ENCODE data around the gene C1orf167.

DNA sequence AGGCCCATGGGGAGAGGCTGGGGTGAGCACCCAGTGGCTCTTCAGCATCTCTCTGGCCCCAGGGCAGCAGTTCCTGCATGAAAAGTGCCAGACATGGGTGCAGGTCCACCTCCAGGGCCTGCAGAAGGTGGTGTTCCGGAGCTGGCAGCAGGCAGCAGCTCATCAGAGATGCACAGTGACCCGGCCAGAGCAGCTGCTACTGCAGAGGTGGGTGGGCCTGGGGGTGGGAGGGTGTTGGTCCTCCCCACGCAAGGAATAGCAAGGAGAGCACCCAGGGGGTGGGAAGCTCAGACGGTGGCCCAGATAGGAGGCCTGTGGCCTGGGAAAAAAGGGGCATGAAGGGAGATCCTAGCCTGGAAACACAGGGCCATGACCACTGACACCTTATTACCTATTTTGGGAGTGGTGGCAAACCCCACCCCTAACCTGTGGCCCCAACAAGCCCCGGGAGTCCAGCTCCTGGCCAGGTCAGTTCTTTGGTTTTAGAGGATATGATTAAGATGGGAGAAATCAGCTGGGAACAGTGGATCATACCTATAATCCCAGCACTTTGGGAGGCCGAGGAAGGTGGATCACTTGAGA is 20.2 kb downstream of the C1orf167 start:
- TF ChIP-seq, protein P1, sequence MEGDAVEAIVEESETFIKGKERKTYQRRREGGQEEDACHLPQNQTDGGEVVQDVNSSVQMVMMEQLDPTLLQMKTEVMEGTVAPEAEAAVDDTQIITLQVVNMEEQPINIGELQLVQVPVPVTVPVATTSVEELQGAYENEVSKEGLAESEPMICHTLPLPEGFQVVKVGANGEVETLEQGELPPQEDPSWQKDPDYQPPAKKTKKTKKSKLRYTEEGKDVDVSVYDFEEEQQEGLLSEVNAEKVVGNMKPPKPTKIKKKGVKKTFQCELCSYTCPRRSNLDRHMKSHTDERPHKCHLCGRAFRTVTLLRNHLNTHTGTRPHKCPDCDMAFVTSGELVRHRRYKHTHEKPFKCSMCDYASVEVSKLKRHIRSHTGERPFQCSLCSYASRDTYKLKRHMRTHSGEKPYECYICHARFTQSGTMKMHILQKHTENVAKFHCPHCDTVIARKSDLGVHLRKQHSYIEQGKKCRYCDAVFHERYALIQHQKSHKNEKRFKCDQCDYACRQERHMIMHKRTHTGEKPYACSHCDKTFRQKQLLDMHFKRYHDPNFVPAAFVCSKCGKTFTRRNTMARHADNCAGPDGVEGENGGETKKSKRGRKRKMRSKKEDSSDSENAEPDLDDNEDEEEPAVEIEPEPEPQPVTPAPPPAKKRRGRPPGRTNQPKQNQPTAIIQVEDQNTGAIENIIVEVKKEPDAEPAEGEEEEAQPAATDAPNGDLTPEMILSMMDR (IDR thresholded peaks at IDR 0.05), result no peak
- no peak for TF ChIP-seq EZH2 (IDR thresholded peaks at IDR 0.05)
- TF ChIP-seq EZH2phosphoT487 (IDR thresholded peaks at IDR 0.05), result no peak
